ENCODE results near the gene FLNB.

Gene FLNB

DNA sequence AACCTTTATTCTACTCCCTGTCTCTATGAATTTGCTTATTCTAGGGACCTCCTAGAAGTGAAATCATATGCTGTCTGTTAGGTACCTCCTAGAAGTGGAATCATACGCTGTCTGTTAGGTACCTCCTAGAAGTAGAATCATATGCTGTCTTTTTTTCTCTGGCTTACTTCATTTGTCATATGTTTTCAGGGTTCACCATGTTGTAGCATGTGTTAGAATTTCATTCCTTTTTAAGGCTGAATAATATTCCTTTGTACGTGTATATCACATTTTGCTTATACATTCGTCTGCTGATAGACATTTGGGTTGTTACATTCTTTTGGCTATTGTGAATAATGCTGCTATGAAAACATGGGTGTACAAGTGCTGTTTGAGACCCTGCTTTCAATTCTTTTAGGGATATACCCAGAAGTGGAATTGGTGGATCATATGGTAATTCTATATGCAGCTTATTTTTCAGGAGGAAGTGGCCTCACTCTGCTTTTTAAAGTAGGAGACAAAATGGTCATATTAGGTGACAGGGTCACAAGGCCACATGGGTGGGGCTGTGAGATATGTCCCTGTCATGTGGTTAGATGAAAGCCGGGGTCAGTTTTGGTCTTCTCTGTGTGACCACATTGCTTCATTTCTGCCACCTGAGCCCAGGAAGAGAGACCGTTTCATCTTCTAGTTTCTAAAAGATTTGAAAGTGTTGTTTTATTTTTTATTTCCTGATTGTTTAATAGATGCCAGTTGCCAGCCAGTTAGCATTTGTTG is 76.7 kb downstream of the FLNB start:
- FAIRE-seq = no peak

DNA sequence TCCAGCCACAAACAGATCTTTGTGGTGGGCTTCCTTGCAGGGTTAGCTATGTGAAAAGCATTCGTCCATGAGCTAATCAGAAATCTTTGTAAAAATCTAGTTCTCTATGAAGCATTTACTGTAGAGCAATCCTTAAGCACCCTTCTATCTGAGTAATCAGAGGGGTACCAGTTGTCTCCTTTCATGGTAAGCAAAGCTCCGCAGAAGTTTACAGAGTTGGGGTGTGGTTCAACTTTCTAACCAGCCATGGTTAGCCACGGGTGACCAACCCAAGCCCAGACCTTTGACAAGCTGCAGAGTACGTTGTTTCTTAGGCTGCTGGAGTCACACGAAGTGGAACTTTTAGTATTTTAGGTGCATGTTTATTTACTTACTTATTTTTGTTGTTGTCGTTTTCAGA is 77.4 kb downstream of the FLNB start:
- FAIRE-seq = no peak

GRCh38 chr3:58088501-58088900 is 80.3 kb downstream of the FLNB start:
- no peak for FAIRE-seq

- FAIRE-seq = no peak
Observed at GRCh38 chr3:58090351-58090750, 82.1 kb downstream of the FLNB start.

- no peak for FAIRE-seq
Observed at GRCh38 chr3:58092521-58092920, 84.3 kb downstream of the FLNB start.

GRCh38 chr3:58093574-58094195 is 85.5 kb downstream of the FLNB start:
- no peak for FAIRE-seq

DNA sequence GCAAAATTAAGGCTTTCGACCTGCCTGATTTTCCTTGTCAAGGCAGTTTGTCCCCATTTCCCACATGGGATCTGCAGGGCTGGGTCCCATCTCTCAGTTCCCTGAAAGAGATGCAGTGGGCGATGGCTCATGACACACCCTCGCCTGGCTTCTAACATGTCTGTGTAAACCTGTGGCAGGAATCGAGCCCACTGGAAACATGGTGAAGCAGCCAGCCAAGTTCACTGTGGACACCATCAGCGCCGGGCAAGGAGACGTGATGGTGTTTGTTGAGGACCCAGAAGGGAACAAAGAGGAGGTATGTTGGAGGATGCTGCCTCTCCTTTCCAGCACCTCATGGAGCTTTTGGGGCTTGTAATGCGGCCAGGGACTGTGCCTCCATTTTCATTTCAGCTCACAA is 86.4 kb downstream of the FLNB start:
- FAIRE-seq = no peak

- no peak for FAIRE-seq
Observed at GRCh38 chr3:58095603-58096138, 87.4 kb downstream of the FLNB start.

GRCh38 chr3:58098531-58098930 is 90.3 kb downstream of the FLNB start:
- FAIRE-seq = no peak

- no peak for FAIRE-seq
Observed at GRCh38 chr3:58099865-58100264, 91.6 kb downstream of the FLNB start.

- FAIRE-seq = no peak
Observed at GRCh38 chr3:58101499-58102389, 93.5 kb downstream of the FLNB start.

- FAIRE-seq = no peak
Observed at GRCh38 chr3:58102390-58102750, 94.1 kb downstream of the FLNB start.

DNA sequence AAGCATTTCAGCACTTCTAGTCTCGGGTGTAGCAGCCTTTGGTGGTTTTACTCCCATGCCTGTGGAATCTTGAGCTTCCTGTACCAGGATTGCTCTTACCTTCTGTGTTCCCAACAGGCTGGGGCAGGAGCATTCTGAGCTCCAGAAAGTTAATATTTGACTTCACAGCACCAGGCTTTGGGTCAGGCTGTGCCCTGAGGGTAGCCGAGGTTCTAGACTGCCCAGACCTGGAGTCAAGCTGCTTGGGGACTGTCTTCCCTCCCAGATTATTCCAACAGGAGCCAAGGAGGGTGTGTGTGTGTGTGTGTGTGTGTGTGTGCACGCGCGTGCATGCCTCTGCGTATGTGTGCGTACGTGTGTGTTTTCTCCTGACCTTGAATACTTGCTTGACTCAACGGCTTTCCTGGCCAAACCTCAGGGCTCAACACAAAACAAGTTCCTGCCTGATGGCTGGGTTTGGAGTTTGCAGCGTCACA is 94.8 kb downstream of the FLNB start:
- FAIRE-seq = no peak

DNA sequence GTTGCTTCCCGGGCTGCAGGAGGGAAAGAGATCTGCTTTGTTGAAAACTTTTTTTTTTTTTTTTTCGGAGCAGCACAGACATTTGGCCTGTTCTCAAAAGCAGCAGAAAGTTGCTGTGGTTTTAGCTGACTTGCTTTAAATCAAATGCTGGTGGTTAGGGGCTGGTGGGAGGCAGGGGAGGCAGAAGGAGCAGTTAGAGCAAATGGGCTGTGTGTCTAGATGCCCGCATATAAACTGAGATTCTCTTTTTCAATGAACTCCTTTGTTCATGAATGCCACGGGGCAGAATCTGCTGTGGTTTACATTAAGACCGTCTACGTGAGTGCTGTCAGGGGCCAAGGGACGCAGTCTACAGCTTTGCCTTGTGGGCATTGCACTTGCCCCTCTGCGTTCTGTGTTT is 95.9 kb downstream of the FLNB start:
- FAIRE-seq = no peak

DNA sequence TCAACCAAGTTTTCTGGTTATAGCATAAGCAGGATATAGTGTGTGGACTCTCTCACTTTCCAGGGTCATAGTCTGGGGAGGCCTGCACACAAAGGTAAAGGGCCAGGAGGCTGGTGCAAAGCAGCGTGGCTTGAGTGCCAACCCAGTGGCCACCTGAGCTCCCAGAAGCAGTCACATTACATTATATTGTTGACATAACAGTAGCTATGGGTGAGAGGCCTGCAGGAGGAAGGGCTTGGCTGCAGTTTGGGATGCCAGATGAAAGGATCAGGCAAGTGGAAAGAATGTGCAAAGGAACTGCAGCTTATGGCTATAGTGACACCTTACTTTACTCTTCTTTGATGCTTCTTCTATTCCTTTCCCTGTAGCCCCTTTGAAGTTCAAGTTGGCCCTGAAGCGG is 96.5 kb downstream of the FLNB start:
- FAIRE-seq = no peak

- no peak for FAIRE-seq
Observed at GRCh38 chr3:58105196-58105595, 97.0 kb downstream of the FLNB start.

DNA sequence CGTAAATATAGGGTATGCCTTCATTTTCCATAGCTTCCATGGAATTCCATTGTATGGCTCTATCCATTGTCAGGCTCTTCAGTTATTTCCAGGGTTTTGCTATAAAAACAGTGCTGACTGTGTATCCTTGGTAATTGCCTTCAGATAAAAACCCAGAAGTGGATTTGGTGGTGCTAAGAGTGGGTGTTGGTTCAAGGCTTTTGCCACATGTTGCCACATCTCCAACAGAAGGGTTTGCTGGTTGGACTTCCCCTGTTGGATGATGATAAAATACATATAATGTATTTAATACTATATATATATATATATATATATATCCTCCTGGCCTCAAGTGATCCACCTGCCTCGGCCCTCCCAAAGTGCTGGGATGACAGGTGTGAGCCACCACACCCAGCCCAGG is 97.8 kb downstream of the FLNB start:
- FAIRE-seq = no peak

- no peak for FAIRE-seq
Observed at GRCh38 chr3:58106640-58107039, 98.4 kb downstream of the FLNB start.

- no peak for FAIRE-seq
Observed at GRCh38 chr3:58107597-58107996, 99.4 kb downstream of the FLNB start.

GRCh38 chr3:58109752-58110151 is 101.5 kb downstream of the FLNB start:
- no peak for FAIRE-seq

DNA sequence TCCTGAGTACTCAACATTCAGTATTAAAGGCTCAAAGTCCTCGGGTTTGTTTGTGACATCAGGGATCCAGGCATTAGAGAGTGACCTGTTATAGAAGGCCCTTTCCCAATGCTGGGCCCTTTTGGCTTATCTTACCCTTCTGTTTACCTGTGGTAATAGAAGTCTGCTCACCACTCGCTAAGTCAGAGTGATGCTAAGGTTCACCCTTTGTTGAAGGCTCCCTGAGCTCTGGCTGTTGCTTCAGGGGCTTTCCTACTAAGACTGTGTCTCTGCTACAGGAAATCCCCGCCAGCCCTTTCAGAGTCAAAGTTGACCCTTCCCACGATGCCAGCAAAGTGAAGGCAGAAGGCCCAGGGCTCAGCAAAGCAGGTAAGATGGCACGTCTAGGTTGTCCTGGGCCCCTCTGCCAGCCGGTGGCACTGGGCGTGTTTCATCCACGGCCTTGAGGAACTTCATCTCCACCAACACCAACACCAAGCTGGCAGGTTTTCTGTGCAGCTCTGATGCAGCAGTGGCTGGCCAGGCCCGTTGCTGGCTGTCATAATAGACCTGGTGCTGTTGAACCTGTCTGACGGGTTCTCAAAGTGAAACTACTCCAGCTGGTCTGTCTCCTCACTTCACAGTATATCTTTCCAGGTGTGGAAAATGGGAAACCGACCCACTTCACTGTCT is 103.4 kb downstream of the FLNB start:
- FAIRE-seq = no peak

GRCh38 chr3:58112185-58112535 is 103.9 kb downstream of the FLNB start:
- no peak for FAIRE-seq

- FAIRE-seq = no peak
Observed at GRCh38 chr3:58115175-58115574, 107.0 kb downstream of the FLNB start.

Data from colon (tissue), 2 donors.